K562 (cell line): ENCODE data around the gene PELI3. TPM values are rescaled to one million over a fixed set of nuclear protein-coding genes. Genes with fewer than 3 reads are reported as not detected.
"Not testable (repeated sequence)": the region's sequence is repeated elsewhere in the genome, so short reads cannot be mapped to it uniquely, and the experiment has no call there.

Source experiments
- ATAC-seq: fragments of 200-7000 bp; cut with Tn5 transposase; 3 replicates; pipeline ENCODE4 v1.9.1; 2020; ENCODE audit warnings: moderate library complexity
- BruUV-seq: library from RNA; stranded (reverse); fragments of 400-500 nt; replicated peaks from 2 replicates; lab custom pipeline; 2021; lab: Mats Ljungman, UMichigan
- CTCF ChIA-PET: fragments of 300-600 bp; formaldehyde crosslinking; extraction: SDS; loops from one replicate; lab custom pipeline; 2021; ENCODE audit warnings: low intra/inter-chr PET ratio; lab: Yijun Ruan, JAX
- POLR2A ChIA-PET: fragments of 300-600, 350-650 bp; sonication (Branson Sonifier 250); formaldehyde crosslinking; extraction: SDS; loops from one replicate; lab custom pipeline; 2021; ENCODE audit warnings: antibody characterized with exemption, inconsistent platforms; lab: Yijun Ruan, JAX
- DNase-seq, 4 experiments: peaks; one replicate each; pipeline versions ENCODE4 v3.0.0 to v3.0.0-alpha.2; 2011 to 2018; ENCODE audit warnings: low spot score in 3 of 4, mixed read lengths in 3 of 4; ENCODE audit errors: extremely low read depth in 1 of 4
- FAIRE-seq: peaks from 2 replicates; lab custom pipeline; 2011; peaks lifted over from hg19 to GRCh38; lab: Jason Lieb, UNC
- H2AFZ ChIP-seq: 2 replicates; pipeline ENCODE4 v1.6.0; 2011; ENCODE audit warnings: low read depth, low read length, control low read depth, inconsistent platforms
- H3K27ac ChIP-seq: fragments of 200-600 bp; 3 replicates; pipeline ENCODE4 v1.8.0; 2011; ENCODE audit warnings: low read depth, mild to moderate bottlenecking, control low read depth, inconsistent platforms, low read length, moderate library complexity, mixed read lengths; ENCODE audit errors: extremely low read depth
- H3K27me3 ChIP-seq, 2 experiments: fragments of 300-600 bp in 1 of 2; 2 replicates in 1 of 2; 3 replicates in 1 of 2; pipeline versions ENCODE4 v1.6.0 to v1.8.0; 2011; ENCODE audit warnings: inconsistent platforms in 2 of 2, low read length in 2 of 2, mild to moderate bottlenecking in 1 of 2, mixed read lengths in 1 of 2, moderate library complexity in 1 of 2; ENCODE audit not compliant: control insufficient read depth in 2 of 2, insufficient read depth in 2 of 2
- H3K36me3 ChIP-seq: fragments of 300-600 bp; 3 replicates; pipeline ENCODE4 v1.8.0; 2011; ENCODE audit warnings: mild to moderate bottlenecking, low read length, inconsistent platforms; ENCODE audit not compliant: control insufficient read depth, insufficient read depth
- H3K4me1 ChIP-seq, 2 experiments: fragments of 200-600 bp in 1 of 2; replicated peaks in 1 of 2; 2 replicates in 1 of 2; 3 replicates in 1 of 2; pipeline versions ENCODE4 v1.5.1 to v1.8.0; 2011; ENCODE audit warnings: inconsistent platforms in 2 of 2, low read length in 2 of 2, mild to moderate bottlenecking in 1 of 2, mixed read lengths in 1 of 2, moderate library complexity in 1 of 2; ENCODE audit not compliant: control insufficient read depth in 2 of 2, insufficient read depth in 2 of 2
- H3K4me2 ChIP-seq: 2 replicates; pipeline ENCODE4 v1.6.1; 2011; ENCODE audit warnings: low read length, control low read depth, inconsistent platforms, mixed read lengths; ENCODE audit not compliant: insufficient read depth
- H3K4me3 ChIP-seq: fragments of 200-600 bp; sonication (generic), shearing (Covaris generic); 2 replicates; pipeline ENCODE4 v1.5.1; 2016; ENCODE audit warnings: control low read depth, inconsistent platforms
- H3K79me2 ChIP-seq: fragments of 200-600 bp; 3 replicates; pipeline ENCODE4 v1.8.0; 2011; ENCODE audit warnings: low read length, inconsistent platforms; ENCODE audit not compliant: control insufficient read depth, insufficient read depth
- H3K9ac ChIP-seq, 2 experiments: 2 replicates each; pipeline versions ENCODE4 v1.6.0 to v1.6.1; 2011; ENCODE audit warnings: low read depth in 2 of 2, low read length in 2 of 2, control low read depth in 1 of 2, inconsistent platforms in 1 of 2, mild to moderate bottlenecking in 1 of 2, mixed read lengths in 1 of 2; ENCODE audit not compliant: insufficient read depth in 1 of 2
- H3K9me1 ChIP-seq: one replicate; pipeline ENCODE4 v1.6.0; 2011; ENCODE audit warnings: inconsistent platforms, mild to moderate bottlenecking, low read length, moderate library complexity; ENCODE audit not compliant: control insufficient read depth, insufficient read depth
- H3K9me3 ChIP-seq: replicated peaks from 2 replicates; pipeline ENCODE4 v1.5.1; 2011; ENCODE audit warnings: low read depth, low read length, inconsistent platforms; ENCODE audit not compliant: control insufficient read depth, insufficient read depth
- H4K20me1 ChIP-seq: replicated peaks from 2 replicates; pipeline ENCODE4 v1.6.1; 2011; ENCODE audit warnings: low read length, inconsistent platforms, mixed read lengths; ENCODE audit not compliant: control insufficient read depth, insufficient read depth
- NFYB ChIP-seq: IDR thresholded peaks from 2 replicates; pipeline ENCODE4 v1.6.1; 2011; ENCODE audit warnings: mild to moderate bottlenecking, moderate library complexity; ENCODE audit not compliant: insufficient read length; ENCODE audit errors: extremely low read depth
- POLR2A ChIP-seq: fragments of 450-650 bp; conservative IDR thresholded peaks from 2 replicates; pipeline ENCODE4 v1.6.1; 2016
- WGBS: fragments of 100-300 bp; shearing (Covaris generic); methylation state at CpG from one replicate; pipeline ENCODE4 v1.1.6; 2016; ENCODE audit warnings: low coverage, mixed read lengths; ENCODE audit not compliant: insufficient coverage; ENCODE audit errors: missing lambda C conversion rate; 5-methylcytosine and 5-hydroxymethylcytosine counted together
- in situ Hi-C: fragments of 300-500 bp; cut with MboI; formaldehyde crosslinking; loops from 4 replicates; pipeline ENCODE4 v1.15.0; 2018; ENCODE audit warnings: inconsistent platforms, mixed read lengths
- intact Hi-C: fragments of 100-400 bp; cut with micrococcal nuclease; formaldehyde crosslinking; loops from 2 replicates; pipeline ENCODE4 v1.14.2; 2022
- polyA plus RNA-seq, 8 experiments: library from polyadenylated mRNA; depleted of rRNA in 4 of 8; stranded (reverse) in 5 of 8; unstranded in 3 of 8; fragments of >200 nt; fragmentation: Nextera tagmentation in 2 of 8; fragmentation: Illumina TruSeq in 1 of 8; extraction: Ambion mirVana in 2 of 8; extraction: Trizol in 1 of 8; gene quantifications; 2 replicates each; pipeline versions ENCODE4 v1.2.1 to v1.2.3, GENCODE V29; 2011 to 2014; ENCODE audit warnings: inconsistent platforms in 1 of 8, missing spikeins in 1 of 8
- total RNA-seq, 7 experiments: library from RNA; depleted of rRNA in 6 of 7; stranded (reverse); fragments of >200 nt in 6 of 7; fragmentation: Illumina TruSeq in 2 of 7; extraction: Trizol in 2 of 7; gene quantifications; 2 replicates each; pipeline versions ENCODE4 v1.2.1 to v1.2.3, GENCODE V29; 2011 to 2021; ENCODE audit warnings: low replicate concordance in 1 of 7

Gene PELI3
- total and polyA plus RNA-seq, 9 of the 15 experiments (the other 6 are each of a cell fraction or from before 2014, with no cell fraction given), result 0.17 to 4.2 (median 1.9) TPM

GRCh38 chr11:66440101-66440939 is 26.4 kb upstream of the PELI3 start:
- H3K4me3 ChIP-seq, H3K27me3 ChIP-seq, intact Hi-C loops, H3K9me1 ChIP-seq, H3K9me3 ChIP-seq, H3K9ac ChIP-seq, H3K4me2 ChIP-seq, H3K27ac ChIP-seq, H4K20me1 ChIP-seq, in situ Hi-C loops, FAIRE-seq, ATAC-seq, BruUV-seq: not testable (repeated sequence)
- TF ChIP-seq NFYB (peak; percentile 45), POLR2A (peak; percentile 66)
- peaks cover 3 to 12% of the 10 kb centered on the region in 2 experiments; a peak in 3 of 5 replicates for H3K4me1 ChIP-seq
- H3K36me3 ChIP-seq, result peaks cover 21% of the 10 kb centered on the region
- ChIA-PET CTCF (interaction anchor here (2.1 kb wide), 1 partner anchor 32 kb away, joined by 21 read pairs; no protein-coding TSS in a partner anchor), POLR2A (interaction anchor here (0.6 to 1.9 kb wide), 5 partner anchors 15 to 197 kb away, joined by 3 to 9 read pairs (median 3); no protein-coding TSS in a partner anchor)
- H3K79me2 ChIP-seq, result peaks cover 16% of the 10 kb centered on the region
- 0 out of 2 replicates have a peak overlapping the region, but pooled peaks have one; percentile 97 for H2AFZ ChIP-seq
- 37% methylated on average over 12 of the region's 29 CpGs for WGBS
- DNase-seq, result peak in 1 of 4 experiments; percentile 25

- H3K9me1 ChIP-seq, DNase-seq, intact Hi-C loops, H3K4me2 ChIP-seq, H3K4me3 ChIP-seq, H4K20me1 ChIP-seq, H2AFZ ChIP-seq, H3K9ac ChIP-seq, BruUV-seq, H3K27me3 ChIP-seq, H3K27ac ChIP-seq, FAIRE-seq, H3K9me3 ChIP-seq, in situ Hi-C loops, ATAC-seq: not testable (repeated sequence)
- Histone ChIP-seq H3K36me3 (peaks cover 15% of the 10 kb centered on the region; the same call in 2 of the 3 replicates), H3K79me2 (peaks cover 16% of the 10 kb centered on the region), H3K4me1 (peaks cover 3 to 12% of the 10 kb centered on the region in 2 experiments; a peak in 3 of 5 replicates)
- CTCF ChIA-PET, result interaction anchor here (1.0 kb wide), 1 partner anchor 33 kb away, joined by 3 read pairs; no protein-coding TSS in a partner anchor
- 47% methylated on average over 12 of the region's 27 CpGs for WGBS
- POLR2A ChIA-PET, result interaction anchor here (0.6 to 0.8 kb wide), 2 partner anchors 46 to 48 kb away, joined by 3 read pairs; no protein-coding TSS in a partner anchor
Observed at GRCh38 chr11:66440940-66441282, 25.8 kb upstream of the PELI3 start.
